ENCODE data around the gene DIP2B. TPM values are rescaled to one million over a fixed set of nuclear protein-coding genes. Genes with fewer than 3 reads are reported as not detected.
"Not testable (repeated sequence)": the region's sequence is repeated elsewhere in the genome, so short reads cannot be mapped to it uniquely, and the experiment has no call there.

The DIP2B gene
- polyA plus RNA-seq (2013, experiment 1 of 2; ENCODE audit: insufficient read length): 9.4 TPM
- polyA plus RNA-seq (2013, experiment 2 of 2; ENCODE audit: insufficient read length): 11.4 TPM

GRCh38 chr12:50504798-50505674 is at the start of gene DIP2B:
DIP2B (plus strand) TSS chr12:50504985; CDS start chr12:50505141, 156 bp downstream.
- DNase-seq: peak; percentile 87

- peak; percentile 48 for DNase-seq
Measured at GRCh38 chr12:50458606-50459005, 46.2 kb upstream of the DIP2B start.

GRCh38 chr12:50467439-50467838 is 37.3 kb upstream of the DIP2B start:
- DNase-seq: no peak

GRCh38 chr12:50477241-50477832 is 27.4 kb upstream of the DIP2B start:
- no peak for DNase-seq

GRCh38 chr12:50482571-50482970 is 22.2 kb upstream of the DIP2B start:
- DNase-seq: no peak

- no peak for DNase-seq
Measured at GRCh38 chr12:50483488-50483887, 21.3 kb upstream of the DIP2B start.

GRCh38 chr12:50488801-50489200 is 16.0 kb upstream of the DIP2B start:
- peak; percentile 21 for DNase-seq

- DNase-seq: not testable (repeated sequence)
Measured at GRCh38 chr12:50498119-50498518, 6.7 kb upstream of the DIP2B start.

GRCh38 chr12:50505675-50506530 is 1.1 kb downstream of the DIP2B start:
- DNase-seq: no peak

- DNase-seq: no peak
Measured at GRCh38 chr12:50506753-50507473, 2.1 kb downstream of the DIP2B start.

- no peak for DNase-seq
Measured at GRCh38 chr12:50507474-50507838, 2.7 kb downstream of the DIP2B start.

GRCh38 chr12:50507930-50508329 is 3.1 kb downstream of the DIP2B start:
- DNase-seq: no peak

GRCh38 chr12:50508414-50508813 is 3.6 kb downstream of the DIP2B start:
- no peak for DNase-seq

- DNase-seq: no peak
Measured at GRCh38 chr12:50508970-50509663, 4.3 kb downstream of the DIP2B start.

GRCh38 chr12:50514526-50515276 is 9.9 kb downstream of the DIP2B start:
- DNase-seq: no peak

- no peak for DNase-seq
Measured at GRCh38 chr12:50515587-50515986, 10.8 kb downstream of the DIP2B start.

GRCh38 chr12:50517421-50518048 is 12.8 kb downstream of the DIP2B start:
- DNase-seq: peak; percentile 44

GRCh38 chr12:50518090-50518489 is 13.3 kb downstream of the DIP2B start:
- DNase-seq: no peak

- no peak for DNase-seq
Measured at GRCh38 chr12:50519353-50519752, 14.6 kb downstream of the DIP2B start.
